Measurements from ENCODE around the gene WRNIP1.

- TF ChIP-seq SIN3A (IDR thresholded peaks at IDR 0.05; ENCODE audit: borderline replicate concordance, insufficient read depth, low read length) (no peak), REST (IDR thresholded peaks at IDR 0.05; ENCODE audit: insufficient read depth in 1 of 2, low read depth in 2 of 2, low read length in 2 of 2) (no peak), POLR2AphosphoS5 (IDR thresholded peaks at IDR 0.05; ENCODE audit: low read depth, low read length) (no peak)
Observed at GRCh38 chr6:2804516-2804915, 39.3 kb downstream of the WRNIP1 start.

All from PFSK-1 (cell line).